Measurements from ENCODE around the gene MGAT4B.

Gene MGAT4B

GRCh38 chr5:179816401-179816795, 9.7 kb upstream of the MGAT4B start:
- TF ChIP-seq EZH2phosphoT487 (conservative IDR thresholded peaks at IDR 0.05; ENCODE audit: low read length) (no peak), CTCF (IDR thresholded peaks at IDR 0.05; ENCODE audit: insufficient read depth, low read length, poor library complexity, severe bottlenecking) (no peak)
- H3K9me3 ChIP-seq (ENCODE audit: insufficient read depth, low read length), result no peaks in the 10 kb centered on the region
- H3K79me2 ChIP-seq (ENCODE audit: insufficient read depth, low read length), result no peaks in the 10 kb centered on the region; the same call in 1 of the 2 replicates
- H3F3A ChIP-seq (ENCODE audit: insufficient read depth), result 0 out of 2 replicates have a peak, but pooled peaks cover 10% of the 10 kb centered on the region
- no peak overlapping the region for H3K4me2 ChIP-seq (ENCODE audit: low read depth, low read length, poor library complexity, severe bottlenecking)
- no peaks in the 10 kb centered on the region for H3K36me3 ChIP-seq (ENCODE audit: low read length)
- H3K27ac ChIP-seq (ENCODE audit: low read depth, low read length), result no peak overlapping the region
- H4K20me1 ChIP-seq (ENCODE audit: low read depth, low read length), result no peaks in the 10 kb centered on the region
- H3K27me3 ChIP-seq (ENCODE audit: low read length), result no peaks in the 10 kb centered on the region
- no peak overlapping the region for H3K9ac ChIP-seq (ENCODE audit: low read length)
- no peak overlapping the region for H3K4me3 ChIP-seq (ENCODE audit: insufficient read depth, low read length, poor library complexity, severe bottlenecking)
- H3K9me2 ChIP-seq (replicated peaks; ENCODE audit: insufficient read depth, low read length), result no peaks in the 10 kb centered on the region
- H2AFZ ChIP-seq (ENCODE audit: low read depth, low read length, severe bottlenecking), result no peak overlapping the region

GRCh38 chr5:179815491-179816249, 9.0 kb upstream of the MGAT4B start:
- 0 out of 2 replicates have a peak, but pooled peaks cover 10% of the 10 kb centered on the region for H3F3A ChIP-seq (ENCODE audit: insufficient read depth)
- H3K27ac ChIP-seq (ENCODE audit: low read depth, low read length), result no peak overlapping the region
- H4K20me1 ChIP-seq (ENCODE audit: low read depth, low read length), result no peaks in the 10 kb centered on the region
- H3K4me2 ChIP-seq (ENCODE audit: low read depth, low read length, poor library complexity, severe bottlenecking), result no peak overlapping the region
- no peak overlapping the region for H2AFZ ChIP-seq (ENCODE audit: low read depth, low read length, severe bottlenecking)
- no peaks in the 10 kb centered on the region for H3K36me3 ChIP-seq (ENCODE audit: low read length)
- H3K79me2 ChIP-seq (ENCODE audit: insufficient read depth, low read length), result no peaks in the 10 kb centered on the region
- no peak overlapping the region for H3K4me3 ChIP-seq (ENCODE audit: insufficient read depth, low read length, poor library complexity, severe bottlenecking)
- no peak for TF ChIP-seq EZH2phosphoT487 (conservative IDR thresholded peaks at IDR 0.05; ENCODE audit: low read length)
- no peaks in the 10 kb centered on the region for H3K9me2 ChIP-seq (replicated peaks; ENCODE audit: insufficient read depth, low read length)
- no peaks in the 10 kb centered on the region for H3K27me3 ChIP-seq (ENCODE audit: low read length)
- H3K9ac ChIP-seq (ENCODE audit: low read length), result no peak overlapping the region
- H3K9me3 ChIP-seq (ENCODE audit: insufficient read depth, low read length), result no peaks in the 10 kb centered on the region

- TF ChIP-seq CTCF (IDR thresholded peaks at IDR 0.05; ENCODE audit: insufficient read depth, low read length, poor library complexity, severe bottlenecking) (no peak), EZH2phosphoT487 (conservative IDR thresholded peaks at IDR 0.05; ENCODE audit: low read length) (no peak)
- Histone ChIP-seq H3K4me2 (ENCODE audit: low read depth, low read length, poor library complexity, severe bottlenecking) (no peak overlapping the region), H3K36me3 (ENCODE audit: low read length) (no peaks in the 10 kb centered on the region), H3K9me2 (replicated peaks; ENCODE audit: insufficient read depth, low read length) (no peaks in the 10 kb centered on the region), H3K9me3 (ENCODE audit: insufficient read depth, low read length) (no peaks in the 10 kb centered on the region), H2AFZ (ENCODE audit: low read depth, low read length, severe bottlenecking) (no peak overlapping the region), H3K9ac (ENCODE audit: low read length) (no peak overlapping the region), H3F3A (ENCODE audit: insufficient read depth) (0 out of 2 replicates have a peak, but pooled peaks cover 10% of the 10 kb centered on the region), H3K79me2 (ENCODE audit: insufficient read depth, low read length) (no peaks in the 10 kb centered on the region), H4K20me1 (ENCODE audit: low read depth, low read length) (no peaks in the 10 kb centered on the region), H3K4me3 (ENCODE audit: insufficient read depth, low read length, poor library complexity, severe bottlenecking) (no peak overlapping the region), H3K27me3 (ENCODE audit: low read length) (no peaks in the 10 kb centered on the region), H3K27ac (ENCODE audit: low read depth, low read length) (no peak overlapping the region)
Observed at GRCh38 chr5:179814090-179814489, 7.4 kb upstream of the MGAT4B start.

GRCh38 chr5:179812997-179813607, 6.4 kb upstream of the MGAT4B start:
- Histone ChIP-seq H3K27ac (ENCODE audit: low read depth, low read length) (no peak overlapping the region), H3K9ac (ENCODE audit: low read length) (no peak overlapping the region), H4K20me1 (ENCODE audit: low read depth, low read length) (no peaks in the 10 kb centered on the region), H3K79me2 (ENCODE audit: insufficient read depth, low read length) (no peaks in the 10 kb centered on the region), H3F3A (ENCODE audit: insufficient read depth) (0 out of 2 replicates have a peak, but pooled peaks cover 5% of the 10 kb centered on the region), H3K9me3 (ENCODE audit: insufficient read depth, low read length) (no peaks in the 10 kb centered on the region), H3K36me3 (ENCODE audit: low read length) (no peaks in the 10 kb centered on the region), H2AFZ (ENCODE audit: low read depth, low read length, severe bottlenecking) (no peak overlapping the region), H3K9me2 (replicated peaks; ENCODE audit: insufficient read depth, low read length) (no peaks in the 10 kb centered on the region), H3K27me3 (ENCODE audit: low read length) (no peaks in the 10 kb centered on the region), H3K4me3 (ENCODE audit: insufficient read depth, low read length, poor library complexity, severe bottlenecking) (no peak overlapping the region), H3K4me2 (ENCODE audit: low read depth, low read length, poor library complexity, severe bottlenecking) (no peak overlapping the region)
- TF ChIP-seq CTCF (IDR thresholded peaks at IDR 0.05; ENCODE audit: insufficient read depth, low read length, poor library complexity, severe bottlenecking) (no peak), EZH2phosphoT487 (conservative IDR thresholded peaks at IDR 0.05; ENCODE audit: low read length) (no peak)
